Ovary (tissue), 3 donors: ENCODE data around the gene VPS26C.

ENCODE experiments used
- CTCF ChIP-seq, 3 donors: fragments of 450-650 bp in 2 of 3; fragments of 200-600 bp in 1 of 3; IDR thresholded peaks; one replicate each; pipeline versions ENCODE4 v1.5.1 to v1.8.0; 2016 to 2022; ENCODE audit warnings: antibody characterized with exemption in 3 of 3, mild to moderate bottlenecking in 1 of 3
- EP300 ChIP-seq: sonication (generic); formaldehyde crosslinking; IDR thresholded peaks from one replicate; pipeline ENCODE4 v1.6.1; 2017; ENCODE audit warnings: antibody characterized with exemption
- POLR2A ChIP-seq: fragments of 450-650 bp; IDR thresholded peaks from one replicate; pipeline ENCODE4 v1.6.1; 2017; ENCODE audit warnings: antibody characterized with exemption, mild to moderate bottlenecking, moderate library complexity
- donor health status: DM: no; HTN: no; CAD: no.

GRCh38 chr21:37300114-37300751 lies 33.1 kb upstream of the VPS26C start:
- TF ChIP-seq CTCF (IDR thresholded peaks at IDR 0.05) (no peak), POLR2A (no peak), EP300 (no peak)
